GM23338 (cell line): Measurements from ENCODE around the gene PTPRA. TPM values are rescaled to one million over a fixed set of nuclear protein-coding genes. Genes with fewer than 3 reads are reported as not detected.

ENCODE experiments used
- ATAC-seq: fragments of 200-7000 bp; cut with Tn5 transposase; 3 replicates; pipeline ENCODE4 v1.9.1; 2020
- DNase-seq: peaks from one replicate; pipeline ENCODE4 v3.0.0-alpha.2; 2015; ENCODE audit warnings: low spot score
- H2AFZ ChIP-seq: fragments of 200-600 bp; sonication (generic); 2 replicates; pipeline ENCODE4 v1.8.0; 2016; ENCODE audit warnings: antibody characterized with exemption, mild to moderate bottlenecking, moderate library complexity
- H3F3A ChIP-seq: fragments of 200-600 bp; sonication (generic); replicated peaks from 2 replicates; pipeline ENCODE4 v1.8.0; 2017; ENCODE audit warnings: antibody characterized with exemption, mixed run types, low read depth
- H3K27ac ChIP-seq: fragments of 200-600 bp; sonication (generic); 2 replicates; pipeline ENCODE4 v1.6.1; 2016; ENCODE audit warnings: low read depth
- H3K27me3 ChIP-seq: fragments of 200-600 bp; sonication (generic); 2 replicates; pipeline ENCODE4 v1.8.0; 2016; ENCODE audit warnings: mild to moderate bottlenecking, mixed run types, moderate library complexity; ENCODE audit not compliant: insufficient read depth
- H3K36me3 ChIP-seq: fragments of 200-600 bp; sonication (generic); 2 replicates; pipeline ENCODE4 v1.8.0; 2016; ENCODE audit warnings: mild to moderate bottlenecking; ENCODE audit not compliant: insufficient read depth
- H3K4me1 ChIP-seq: fragments of 200-600 bp; sonication (generic); 2 replicates; pipeline ENCODE4 v1.8.0; 2016; ENCODE audit warnings: mild to moderate bottlenecking, moderate library complexity; ENCODE audit not compliant: insufficient read depth
- H3K4me2 ChIP-seq: fragments of 200-600 bp; sonication (generic); 2 replicates; pipeline ENCODE4 v1.7.1; 2017; ENCODE audit warnings: mixed run types
- H3K4me3 ChIP-seq: fragments of 200-600 bp; sonication (generic); 2 replicates; pipeline ENCODE4 v1.6.1; 2016; ENCODE audit warnings: mixed run types
- H3K79me2 ChIP-seq: fragments of 200-600 bp; sonication (generic); replicated peaks from 2 replicates; pipeline ENCODE4 v1.8.0; 2017; ENCODE audit warnings: mild to moderate bottlenecking; ENCODE audit not compliant: insufficient read depth
- H3K9me2 ChIP-seq: fragments of 200-600 bp; sonication (generic); 2 replicates; pipeline ENCODE4 v1.8.0; 2017; ENCODE audit not compliant: insufficient read depth
- H4K20me1 ChIP-seq: fragments of 200-600 bp; sonication (generic); replicated peaks from 2 replicates; pipeline ENCODE4 v1.8.0; 2017; ENCODE audit warnings: mild to moderate bottlenecking; ENCODE audit not compliant: insufficient read depth
- H3K27ac Mint-ChIP-seq: 2 replicates; pipeline ENCODE4 v1.8.0; 2020; ENCODE audit warnings: inconsistent platforms, mild to moderate bottlenecking, moderate library complexity, mixed read lengths
- H3K27me3 Mint-ChIP-seq: 3 replicates; pipeline ENCODE4 v1.8.0; 2022; ENCODE audit warnings: low read depth, mild to moderate bottlenecking, moderate library complexity, mixed read lengths, inconsistent platforms; ENCODE audit not compliant: insufficient read depth, poor library complexity
- H3K36me3 Mint-ChIP-seq: 3 replicates; pipeline ENCODE4 v1.8.0; 2021; ENCODE audit warnings: low read depth, mild to moderate bottlenecking, inconsistent platforms, moderate library complexity, mixed read lengths
- H3K4me1 Mint-ChIP-seq: 3 replicates; pipeline ENCODE4 v1.8.0; 2020; ENCODE audit warnings: mild to moderate bottlenecking, inconsistent platforms, mixed read lengths
- H3K4me3 Mint-ChIP-seq: 3 replicates; pipeline ENCODE4 v1.8.0; 2021; ENCODE audit warnings: moderate library complexity, mild to moderate bottlenecking, inconsistent platforms, mixed read lengths
- H3K9me3 Mint-ChIP-seq: 3 replicates; pipeline ENCODE4 v1.8.0; 2020; ENCODE audit warnings: moderate library complexity, mild to moderate bottlenecking, inconsistent platforms, mixed read lengths
- CREB1 ChIP-seq: fragments of 250-450 bp; sonication (Bioruptor Pico); IDR thresholded peaks from 2 replicates; pipeline ENCODE4 v1.5.0; 2020; ENCODE audit warnings: low read depth, mild to moderate bottlenecking, moderate library complexity
- CTCF ChIP-seq, 2 experiments: fragments of 200-600 bp in 1 of 2; sonication (generic) in 1 of 2; conservative IDR thresholded peaks; 2 replicates each; pipeline versions ENCODE4 v1.5.1 to v1.6.1; 2016 to 2017; ENCODE audit warnings: antibody characterized with exemption in 2 of 2, low read depth in 2 of 2, mild to moderate bottlenecking in 2 of 2, moderate library complexity in 1 of 2
- ETS1 ChIP-seq: IDR thresholded peaks from 2 replicates; pipeline ENCODE4 v1.6.1; 2016; ENCODE audit warnings: antibody characterized with exemption
- EZH2 ChIP-seq: fragments of 200-600 bp; sonication (generic); IDR thresholded peaks from one replicate; pipeline ENCODE4 v1.8.0; 2017; ENCODE audit warnings: antibody characterized with exemption, mild to moderate bottlenecking, low read depth; ENCODE audit not compliant: unreplicated experiment
- EZH2phosphoT487 ChIP-seq: fragments of 200-600 bp; sonication (generic); IDR thresholded peaks from one replicate; pipeline ENCODE4 v1.8.1; 2018; ENCODE audit warnings: antibody characterized with exemption; ENCODE audit not compliant: unreplicated experiment
- JUNB ChIP-seq: IDR thresholded peaks from one replicate; pipeline ENCODE4 v1.6.1; 2016; ENCODE audit warnings: antibody characterized with exemption; ENCODE audit not compliant: unreplicated experiment
- NANOG ChIP-seq: IDR thresholded peaks from 2 replicates; pipeline ENCODE4 v1.6.1; 2016; ENCODE audit warnings: antibody characterized with exemption, borderline replicate concordance
- POLR2AphosphoS5 ChIP-seq: IDR thresholded peaks from 2 replicates; pipeline ENCODE4 v1.6.1; 2016; ENCODE audit warnings: antibody characterized with exemption, low read depth
- REST ChIP-seq: IDR thresholded peaks from one replicate; pipeline ENCODE4 v1.6.1; 2018; ENCODE audit warnings: antibody characterized with exemption; ENCODE audit not compliant: unreplicated experiment
- STAT1 ChIP-seq: IDR thresholded peaks from one replicate; pipeline ENCODE4 v1.6.1; 2016; ENCODE audit warnings: antibody characterized with exemption; ENCODE audit not compliant: unreplicated experiment
- ZNF114 ChIP-seq: fragments of 250-450 bp; sonication (Bioruptor Pico); IDR thresholded peaks from 2 replicates; pipeline ENCODE4 v1.5.0; 2020; ENCODE audit warnings: mild to moderate bottlenecking, moderate library complexity
- ZNF331 ChIP-seq: fragments of 250-450 bp; sonication (Bioruptor Pico); IDR thresholded peaks from 2 replicates; pipeline ENCODE4 v1.5.0; 2020; ENCODE audit warnings: low read depth, mild to moderate bottlenecking, moderate library complexity
- ZNF462 ChIP-seq: fragments of 250-450 bp; sonication (Bioruptor Pico); IDR thresholded peaks from 2 replicates; pipeline ENCODE4 v1.5.0; 2020; ENCODE audit warnings: mild to moderate bottlenecking, moderate library complexity
- polyA plus RNA-seq: library from polyadenylated mRNA; unstranded; fragments of >200 nt; fragmentation: Nextera tagmentation; extraction: Ambion mirVana; gene quantifications from 2 replicates; pipeline ENCODE4 v1.2.1, GENCODE V29; 2016
- total RNA-seq: library from RNA; depleted of rRNA; stranded (reverse); fragments of >200 nt; shearing (Covaris generic); gene quantifications from 2 replicates; pipeline ENCODE4 v1.2.3, GENCODE V29; 2014

PTPRA gene
- total and polyA plus RNA-seq, 2 experiments from 2014 or later, result 37.8 to 39.3 TPM

GRCh38 chr20:2839732-2840137, 33.5 kb upstream of the PTPRA start:
- ATAC-seq (no peak), DNase-seq (no peak)
- H3K27me3 Mint-ChIP-seq, result peaks cover 23% of the 10 kb centered on the region
- H3K4me1 Mint-ChIP-seq, result peaks cover 5% of the 10 kb centered on the region
- peaks cover 4% of the 10 kb centered on the region for H3K36me3 Mint-ChIP-seq
- TF ChIP-seq CREB1 (CRISPR knock-in tag) (no peak), STAT1 (no peak), EZH2 (no peak), ZNF462 (no peak), ETS1 (no peak), ZNF331 (CRISPR knock-in tag) (no peak), REST (no peak), JUNB (no peak), EZH2phosphoT487 (no peak), POLR2AphosphoS5 (no peak), NANOG (no peak), CTCF (conservative IDR thresholded peaks at IDR 0.05; ENCODE audit: low read depth in 2 of 2) (no peak), ZNF114 (CRISPR knock-in tag) (no peak)
- H3K4me2 ChIP-seq, result peak overlapping the region; percentile 75; the same call in 1 of the 2 replicates
- no peak overlapping the region for H3K27ac Mint-ChIP-seq
- no peaks in the 10 kb centered on the region for H3K9me2 ChIP-seq
- H3K79me2 ChIP-seq, result no peaks in the 10 kb centered on the region
- H2AFZ ChIP-seq, result peak overlapping the region; percentile 93; the same call in 1 of the 2 replicates
- peak overlapping the region; percentile 80; the same call in 1 of the 2 replicates for H3K4me3 ChIP-seq
- no peak overlapping the region for H3K27ac ChIP-seq
- H3K4me1 ChIP-seq, result no peaks in the 10 kb centered on the region
- H3F3A ChIP-seq, result no peaks in the 10 kb centered on the region
- peaks cover 5% of the 10 kb centered on the region; the same call in 2 of the 3 replicates for H3K9me3 Mint-ChIP-seq
- H4K20me1 ChIP-seq, result no peaks in the 10 kb centered on the region
- H3K4me3 Mint-ChIP-seq, result peak overlapping the region; percentile 63
- no peaks in the 10 kb centered on the region for H3K36me3 ChIP-seq
- H3K27me3 ChIP-seq, result peaks cover 22% of the 10 kb centered on the region
